Common myeloid progenitor, CD34-positive (primary cell): ENCODE data around the gene CCSER2.
"Not testable (repeated sequence)": the region's sequence is repeated elsewhere in the genome, so short reads cannot be mapped to it uniquely, and the experiment has no call there.

Source experiments
- CTCF ChIA-PET: fragments of 350-600 bp; sonication (Branson Sonifier 250); formaldehyde crosslinking; loops from one replicate; lab custom pipeline; 2021; ENCODE audit warnings: antibody characterized with exemption; lab: Charles Lee
- POLR2A ChIA-PET: fragments of 350-600 bp; sonication (Branson Sonifier 250); formaldehyde crosslinking; loops from one replicate; lab custom pipeline; 2021; ENCODE audit warnings: antibody characterized with exemption; lab: Charles Lee
- DNase-seq, 3 donors: peaks; one replicate each; pipeline versions ENCODE4 v3.0.0 to v3.0.0-alpha.2; 2013
- H3K27ac ChIP-seq, 2 experiments: 1 replicate in 1 of 2; 2 replicates in 1 of 2; pipeline ENCODE4 v1.7.0; 2013; ENCODE audit warnings: inconsistent platforms in 2 of 2, low read length in 2 of 2, mild to moderate bottlenecking in 2 of 2, low read depth in 1 of 2, moderate library complexity in 1 of 2; ENCODE audit not compliant: severe bottlenecking in 2 of 2, insufficient read depth in 1 of 2, poor library complexity in 1 of 2
- H3K27me3 ChIP-seq, 5 experiments: replicated peaks in 2 of 5; 1 replicate in 3 of 5; 2 replicates in 2 of 5; pipeline versions ENCODE4 v1.6.1 to v1.7.0; 2013; ENCODE audit warnings: low read length in 4 of 5, mild to moderate bottlenecking in 2 of 5, moderate library complexity in 2 of 5, inconsistent platforms in 1 of 5; ENCODE audit not compliant: insufficient read depth in 5 of 5, control insufficient read depth in 4 of 5
- H3K36me3 ChIP-seq, 4 experiments: 1 replicate in 2 of 4; 2 replicates in 2 of 4; pipeline versions ENCODE4 v1.6.1 to v1.7.0; 2013; ENCODE audit warnings: low read length in 3 of 4, control low read depth in 1 of 4, mild to moderate bottlenecking in 1 of 4; ENCODE audit not compliant: control insufficient read depth in 4 of 4, insufficient read depth in 4 of 4
- H3K4me1 ChIP-seq, 4 experiments: 1 replicate in 3 of 4; 2 replicates in 1 of 4; pipeline versions ENCODE4 v1.6.1 to v1.7.1; 2013; ENCODE audit warnings: low read length in 3 of 4, mild to moderate bottlenecking in 3 of 4, control low read depth in 1 of 4, inconsistent platforms in 1 of 4, moderate library complexity in 1 of 4; ENCODE audit not compliant: control insufficient read depth in 4 of 4, insufficient read depth in 4 of 4; ENCODE audit errors: control extremely low read depth in 1 of 4
- H3K4me3 ChIP-seq, 7 experiments: 1 replicate in 4 of 7; 2 replicates in 3 of 7; pipeline versions ENCODE4 v1.5.1 to v1.7.0; 2013; ENCODE audit warnings: mild to moderate bottlenecking in 7 of 7, low read length in 6 of 7, moderate library complexity in 6 of 7, inconsistent platforms in 2 of 7, low read depth in 2 of 7, control low read depth in 1 of 7; ENCODE audit not compliant: insufficient read depth in 4 of 7, control insufficient read depth in 1 of 7; ENCODE audit errors: extremely low read depth in 1 of 7
- H3K9me3 ChIP-seq, 5 experiments: 1 replicate in 4 of 5; 2 replicates in 1 of 5; pipeline versions ENCODE4 v1.6.1 to v1.7.1; 2013; ENCODE audit warnings: low read length in 4 of 5, mild to moderate bottlenecking in 2 of 5, inconsistent platforms in 1 of 5, low read depth in 1 of 5, moderate library complexity in 1 of 5; ENCODE audit not compliant: control insufficient read depth in 4 of 5, insufficient read depth in 2 of 5; ENCODE audit errors: control extremely low read depth in 1 of 5
- WGBS: methylation state at CpG from one replicate; pipeline ENCODE4 v1.1.5; 2013; ENCODE audit not compliant: insufficient coverage; 5-methylcytosine and 5-hydroxymethylcytosine counted together

Gene CCSER2

DNA sequence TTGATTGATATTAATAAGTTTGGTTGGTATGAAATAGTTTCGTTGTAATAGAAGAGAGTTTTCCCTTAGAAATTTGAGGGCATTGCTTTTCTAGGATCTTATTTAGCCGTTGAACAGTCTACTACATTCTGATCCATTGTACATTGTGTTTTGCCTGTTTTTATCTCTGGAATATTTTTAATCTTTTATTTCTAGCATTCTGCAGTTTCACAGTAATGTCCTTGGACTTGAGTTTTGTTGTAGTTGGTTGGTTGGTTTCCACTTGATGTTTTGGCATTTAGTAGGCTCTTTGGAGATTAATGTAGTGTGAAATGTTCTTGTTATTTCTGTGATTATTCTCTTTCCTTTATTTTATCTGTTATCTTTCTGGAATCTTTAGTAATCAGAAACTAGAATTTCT is 112.4 kb downstream of the CCSER2 start:
- Histone ChIP-seq H3K4me3 (no peak overlapping the region), H3K27me3 (no peaks in the 10 kb centered on the region), H3K36me3 (peaks cover 0 to 16% (median 6%) of the 10 kb centered on the region in 4 experiments), H3K27ac (no peak overlapping the region), H3K9me3 (peaks cover 0 to 5% (median 0%) of the 10 kb centered on the region in 5 experiments), H3K4me1 (no peaks in the 10 kb centered on the region)
- ChIA-PET CTCF (no interaction called here), POLR2A (no interaction called here)
- no peak for DNase-seq
- no CpG with 5 or more reads among the region's 2 CpGs for WGBS

DNA sequence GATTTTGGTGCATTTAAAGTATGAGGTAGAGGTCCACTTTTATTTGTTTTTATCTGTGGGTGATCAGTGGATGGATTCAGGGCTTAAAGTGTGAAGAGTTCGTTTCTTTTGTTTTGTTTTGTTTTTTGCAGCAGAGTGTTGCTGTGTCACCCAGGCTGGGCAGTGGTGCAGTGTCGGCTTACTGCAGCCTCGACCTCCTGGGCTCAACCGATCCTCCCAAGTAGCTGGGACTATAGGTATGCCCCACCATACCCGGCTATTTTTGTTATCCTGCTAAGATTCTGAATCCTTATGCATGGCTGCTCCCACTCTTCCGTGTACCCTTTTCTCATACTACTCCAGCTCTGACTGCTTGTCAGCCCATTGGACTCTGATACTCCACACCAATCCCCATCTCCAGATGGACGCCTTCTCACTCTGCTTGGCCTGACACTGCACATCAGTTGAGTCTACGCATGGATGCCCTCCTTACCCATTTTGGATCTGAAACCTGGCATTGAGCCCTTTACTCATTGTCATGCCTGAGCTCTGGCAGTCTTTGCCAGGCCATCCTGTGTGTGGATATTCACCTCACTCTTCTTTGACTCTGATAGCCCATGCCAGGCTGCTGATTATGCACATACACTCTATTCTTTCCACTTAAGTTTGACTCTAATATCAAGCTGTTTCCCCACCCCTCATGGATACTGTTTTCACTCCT is 119.5 kb downstream of the CCSER2 start:
- H3K36me3 ChIP-seq, result peaks cover 0 to 9% (median 3%) of the 10 kb centered on the region in 4 experiments
- DNase-seq, result no peak
- H3K27ac ChIP-seq, result no peak overlapping the region
- ChIA-PET POLR2A (no interaction called here), CTCF (interaction anchor here (1.4 kb wide), 1 partner anchor 18 kb away, joined by 3 read pairs; no protein-coding TSS in a partner anchor)
- H3K9me3 ChIP-seq, result no peaks in the 10 kb centered on the region
- 100% methylated on average over 7 of the region's 8 CpGs for WGBS
- H3K4me1 ChIP-seq, result no peaks in the 10 kb centered on the region
- H3K4me3 ChIP-seq, result no peak overlapping the region
- no peaks in the 10 kb centered on the region for H3K27me3 ChIP-seq

DNA sequence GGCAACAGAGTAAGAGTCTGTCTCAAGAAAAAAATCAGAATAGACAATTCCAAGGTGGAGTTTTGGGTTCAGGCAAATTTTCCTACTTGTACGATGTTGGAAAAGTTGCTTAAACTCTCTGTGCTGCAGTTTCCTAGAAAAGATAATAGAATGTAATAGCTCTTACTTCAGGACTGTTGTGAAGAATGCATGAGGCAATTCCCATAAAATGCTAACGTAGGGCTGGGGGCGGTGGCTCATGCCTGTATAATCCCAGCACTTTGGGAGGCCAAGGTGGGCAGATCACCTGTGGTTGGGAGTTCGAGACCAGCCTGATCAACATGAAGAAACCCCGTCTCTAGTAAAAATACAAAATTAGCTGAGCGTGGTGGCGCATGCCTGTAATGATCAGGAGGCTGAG is 121.0 kb downstream of the CCSER2 start:
- DNase-seq, result not testable (repeated sequence)

DNA sequence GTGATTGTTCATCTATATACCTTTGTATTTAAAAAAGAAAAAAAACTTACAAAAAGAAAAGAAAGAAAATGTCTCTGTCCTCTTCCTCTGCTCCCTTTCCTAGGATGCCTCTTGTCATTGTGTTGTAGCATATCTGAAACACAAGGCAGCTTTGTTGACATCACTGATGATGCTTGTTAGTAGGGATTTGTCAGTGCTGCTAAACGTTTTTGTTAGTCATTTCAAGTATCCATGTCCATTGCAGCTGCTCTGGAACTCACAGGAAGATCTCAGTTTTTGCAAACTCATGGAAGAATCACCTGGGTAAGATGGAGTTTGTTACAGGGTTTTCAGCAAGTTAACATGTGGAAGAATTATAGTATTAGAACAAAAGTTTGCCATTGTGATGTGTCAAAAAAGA is 123.6 kb downstream of the CCSER2 start:
- no peak for DNase-seq
- 50% methylated on average over 1 of the region's 1 CpG for WGBS
- ChIA-PET POLR2A (no interaction called here), CTCF (no interaction called here)
- Histone ChIP-seq H3K9me3 (no peaks in the 10 kb centered on the region), H3K27me3 (no peaks in the 10 kb centered on the region), H3K36me3 (peaks cover 0 to 10% (median 6%) of the 10 kb centered on the region in 4 experiments), H3K4me1 (no peaks in the 10 kb centered on the region), H3K4me3 (no peak overlapping the region), H3K27ac (no peak overlapping the region)

More for the DNA sequence above, 121.0 kb downstream of the CCSER2 start:
- H3K9me3 ChIP-seq, H3K4me1 ChIP-seq, H3K27ac ChIP-seq, H3K27me3 ChIP-seq, H3K36me3 ChIP-seq, H3K4me3 ChIP-seq: not testable (repeated sequence)
- ChIA-PET CTCF (interaction anchor here (0.7 kb wide), 1 partner anchor 66 kb away, joined by 3 read pairs; no protein-coding TSS in a partner anchor), POLR2A (interaction anchor here (0.7 kb wide), 1 partner anchor 19 kb away, joined by 3 read pairs; no protein-coding TSS in a partner anchor)
- 100% methylated on average over 7 of the region's 7 CpGs for WGBS

DNA sequence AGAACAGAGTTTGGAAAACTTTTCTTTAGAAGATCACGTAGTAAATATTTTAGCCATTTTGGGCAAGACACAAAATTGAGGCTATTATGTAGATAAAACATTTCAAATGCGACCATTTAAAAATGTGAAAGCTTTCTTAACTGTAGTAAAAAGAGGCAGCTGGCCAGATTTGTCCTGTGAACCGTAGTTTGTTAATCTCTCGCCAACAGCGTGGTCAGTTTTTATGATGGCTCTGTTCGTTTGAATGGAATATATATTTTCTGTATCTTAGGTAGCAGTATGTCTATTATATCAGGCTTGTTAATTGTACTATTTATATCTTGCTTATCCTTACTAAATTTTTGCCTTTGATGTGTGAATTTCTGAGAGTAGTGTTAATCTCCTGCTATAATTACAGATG is 124.9 kb downstream of the CCSER2 start:
- CTCF ChIA-PET, result no interaction called here
- 100% methylated on average over 4 of the region's 6 CpGs for WGBS
- peaks cover 0 to 2% (median 0%) of the 10 kb centered on the region in 5 experiments for H3K9me3 ChIP-seq
- POLR2A ChIA-PET, result no interaction called here
- H3K27ac ChIP-seq, result no peak overlapping the region
- H3K27me3 ChIP-seq, result no peaks in the 10 kb centered on the region
- no peak for DNase-seq
- no peaks in the 10 kb centered on the region for H3K4me1 ChIP-seq
- no peak overlapping the region for H3K4me3 ChIP-seq
- peaks cover 2 to 3% (median 3%) of the 10 kb centered on the region in 4 experiments for H3K36me3 ChIP-seq

DNA sequence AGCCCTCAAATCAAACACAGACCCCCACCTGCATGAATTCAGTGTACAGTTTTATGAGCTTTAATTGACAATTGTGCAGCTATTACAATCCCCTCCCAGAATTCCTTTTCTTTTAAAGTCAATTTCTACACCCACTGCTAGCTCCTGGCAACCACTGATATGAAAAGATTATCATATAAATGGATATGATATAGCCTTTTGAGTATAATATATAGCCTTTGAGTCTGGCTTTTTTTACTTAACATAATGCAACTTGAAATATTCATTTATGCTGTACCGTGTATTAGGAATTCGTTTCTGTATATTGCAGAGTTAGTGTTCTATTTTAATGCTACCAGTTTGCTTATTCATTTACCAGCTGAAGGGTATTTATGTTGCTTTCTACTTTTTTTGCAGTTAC is 127.7 kb downstream of the CCSER2 start:
- Histone ChIP-seq H3K4me1 (no peaks in the 10 kb centered on the region), H3K27me3 (no peaks in the 10 kb centered on the region), H3K4me3 (no peak overlapping the region), H3K9me3 (peaks cover 0 to 11% (median 3%) of the 10 kb centered on the region in 5 experiments), H3K27ac (no peak overlapping the region), H3K36me3 (peaks cover 3 to 14% (median 5%) of the 10 kb centered on the region in 4 experiments)
- ChIA-PET CTCF (interaction anchor here (0.9 kb wide), 1 partner anchor 54 kb away, joined by 3 read pairs; no protein-coding TSS in a partner anchor), POLR2A (no interaction called here)
- no CpG with 5 or more reads among the region's 2 CpGs for WGBS
- no peak for DNase-seq

DNA sequence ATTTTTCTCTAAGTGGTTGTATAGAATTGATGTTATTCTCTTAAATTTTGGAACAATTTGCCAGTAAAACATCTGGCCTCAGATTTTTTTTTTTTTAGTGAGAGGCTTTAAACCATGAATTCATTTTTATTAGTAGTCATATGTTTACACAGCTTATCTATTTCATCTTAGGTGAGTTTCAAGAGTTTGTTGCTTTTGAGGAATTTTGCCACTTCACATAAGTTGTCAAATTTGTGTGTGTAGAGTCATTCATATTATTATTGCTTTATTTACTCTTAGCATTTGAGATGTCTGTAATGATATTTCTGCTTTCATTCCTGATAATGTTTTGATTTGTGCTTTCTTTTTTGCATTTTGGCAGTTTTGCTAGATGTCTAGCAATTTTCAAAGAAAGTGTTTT is 132.1 kb downstream of the CCSER2 start:
- Histone ChIP-seq H3K27me3 (no peaks in the 10 kb centered on the region), H3K36me3 (peaks cover 4 to 14% (median 5%) of the 10 kb centered on the region in 4 experiments), H3K27ac (no peak overlapping the region), H3K9me3 (peaks cover 0 to 11% (median 3%) of the 10 kb centered on the region in 5 experiments), H3K4me3 (no peak overlapping the region), H3K4me1 (peaks cover 0 to 5% (median 0%) of the 10 kb centered on the region in 4 experiments)
- CTCF ChIA-PET, result no interaction called here
- POLR2A ChIA-PET, result no interaction called here
- no peak for DNase-seq
